Measurements from ENCODE around the gene ZNF438.

DNA sequence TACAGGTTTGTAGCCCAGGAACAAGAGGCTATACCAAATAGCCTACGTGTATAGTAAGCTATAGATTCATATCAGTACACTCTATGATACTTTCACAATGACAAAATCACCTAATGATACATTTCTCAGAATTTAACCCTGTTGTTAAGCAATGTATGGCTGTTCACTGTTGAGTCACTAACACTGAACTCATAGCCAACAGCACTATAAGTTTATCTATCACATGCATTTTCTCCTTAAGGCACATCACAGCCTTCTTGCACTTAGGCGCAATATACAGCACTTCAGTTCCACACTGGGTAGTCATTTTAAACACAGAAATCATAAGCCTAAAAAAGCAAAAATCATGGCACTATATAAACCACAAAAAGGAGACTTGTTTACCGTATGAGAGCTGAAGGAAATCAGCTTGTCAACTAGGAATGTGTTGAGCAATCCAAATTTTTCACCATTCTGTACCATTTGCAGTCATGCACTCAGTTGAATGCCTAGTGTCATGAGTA, 45.6 kb downstream of the ZNF438 start:
- TF ChIP-seq ATF7 (IDR thresholded peaks at IDR 0.05) (no peak), ATF7 (CRISPR knock-in tag; IDR thresholded peaks at IDR 0.05) (no peak), NFRKB (IDR thresholded peaks at IDR 0.05) (no peak), SIN3A (IDR thresholded peaks at IDR 0.05; ENCODE audit: borderline replicate concordance, low read depth, low read length) (no peak), SP1 (IDR thresholded peaks at IDR 0.05) (no peak), SP1 (CRISPR knock-in tag; IDR thresholded peaks at IDR 0.05) (no peak), FOXM1 (CRISPR knock-in tag; IDR thresholded peaks at IDR 0.05) (no peak), SNAPC2 (CRISPR knock-in tag; IDR thresholded peaks at IDR 0.05) (no peak), RBM39 (IDR thresholded peaks at IDR 0.05; ENCODE audit: low read depth, low read length, poor library complexity, severe bottlenecking) (no peak), ZNF44 (CRISPR knock-in tag; IDR thresholded peaks at IDR 0.05) (no peak)
- TF ChIP-seq, protein P1, sequence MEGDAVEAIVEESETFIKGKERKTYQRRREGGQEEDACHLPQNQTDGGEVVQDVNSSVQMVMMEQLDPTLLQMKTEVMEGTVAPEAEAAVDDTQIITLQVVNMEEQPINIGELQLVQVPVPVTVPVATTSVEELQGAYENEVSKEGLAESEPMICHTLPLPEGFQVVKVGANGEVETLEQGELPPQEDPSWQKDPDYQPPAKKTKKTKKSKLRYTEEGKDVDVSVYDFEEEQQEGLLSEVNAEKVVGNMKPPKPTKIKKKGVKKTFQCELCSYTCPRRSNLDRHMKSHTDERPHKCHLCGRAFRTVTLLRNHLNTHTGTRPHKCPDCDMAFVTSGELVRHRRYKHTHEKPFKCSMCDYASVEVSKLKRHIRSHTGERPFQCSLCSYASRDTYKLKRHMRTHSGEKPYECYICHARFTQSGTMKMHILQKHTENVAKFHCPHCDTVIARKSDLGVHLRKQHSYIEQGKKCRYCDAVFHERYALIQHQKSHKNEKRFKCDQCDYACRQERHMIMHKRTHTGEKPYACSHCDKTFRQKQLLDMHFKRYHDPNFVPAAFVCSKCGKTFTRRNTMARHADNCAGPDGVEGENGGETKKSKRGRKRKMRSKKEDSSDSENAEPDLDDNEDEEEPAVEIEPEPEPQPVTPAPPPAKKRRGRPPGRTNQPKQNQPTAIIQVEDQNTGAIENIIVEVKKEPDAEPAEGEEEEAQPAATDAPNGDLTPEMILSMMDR (CRISPR knock-in tag; IDR thresholded peaks at IDR 0.05), result no peak

All from HepG2 (cell line).